BLaER1 (cell line): ENCODE data around the gene DNPEP.
"Not testable (repeated sequence)": the region's sequence is repeated elsewhere in the genome, so short reads cannot be mapped to it uniquely, and the experiment has no call there.

Experiments
- H3K27ac ChIP-seq: shearing (Covaris generic); formaldehyde crosslinking; 2 replicates; pipeline ENCODE4 v1.8.1; 2022
- H3K27me3 ChIP-seq: shearing (Covaris generic); formaldehyde crosslinking; 2 replicates; pipeline ENCODE4 v1.8.1; 2022
- H3K36me3 ChIP-seq: shearing (Covaris generic); formaldehyde crosslinking; 2 replicates; pipeline ENCODE4 v1.8.1; 2022
- H3K4me1 ChIP-seq: shearing (Covaris generic); formaldehyde crosslinking; 2 replicates; pipeline ENCODE4 v1.8.1; 2022
- H3K4me2 ChIP-seq: shearing (Covaris generic); formaldehyde crosslinking; 2 replicates; pipeline ENCODE4 v1.8.1; 2022
- H3K4me3 ChIP-seq: shearing (Covaris generic); formaldehyde crosslinking; 2 replicates; pipeline ENCODE4 v1.8.1; 2022
- H3K9ac ChIP-seq: shearing (Covaris generic); formaldehyde crosslinking; 2 replicates; pipeline ENCODE4 v1.8.1; 2022
- H3K9me3 ChIP-seq: shearing (Covaris generic); formaldehyde crosslinking; 2 replicates; pipeline ENCODE4 v1.8.1; 2022
- H4K20me1 ChIP-seq: shearing (Covaris generic); formaldehyde crosslinking; 2 replicates; pipeline ENCODE4 v1.8.1; 2022
- Cebpa-rat ChIP-seq: shearing (Covaris generic); IDR thresholded peaks from 2 replicates; pipeline ENCODE4 v1.8.1; 2022

Gene DNPEP

GRCh38 chr2:219409619-219410018, 21.9 kb upstream of the DNPEP start:
- no peak for TF ChIP-seq Cebpa-rat
- H4K20me1 ChIP-seq: no peaks in the 10 kb centered on the region

GRCh38 chr2:219408631-219409030, 20.9 kb upstream of the DNPEP start:
- no peak for TF ChIP-seq Cebpa-rat
- peaks cover 4% of the 10 kb centered on the region; the same call in 1 of the 2 replicates for H3K9me3 ChIP-seq
- H4K20me1 ChIP-seq: no peaks in the 10 kb centered on the region
- no peak overlapping the region for H3K4me3 ChIP-seq
- H3K27ac ChIP-seq: no peak overlapping the region
- H3K27me3 ChIP-seq: no peaks in the 10 kb centered on the region
- H3K4me1 ChIP-seq: no peaks in the 10 kb centered on the region
- H3K9ac ChIP-seq: no peak overlapping the region
- no peaks in the 10 kb centered on the region for H3K36me3 ChIP-seq
- H3K4me2 ChIP-seq: no peak overlapping the region

More at GRCh38 chr2:219409619-219410018, 21.9 kb upstream of the DNPEP start:
- Histone ChIP-seq H3K4me1 (no peaks in the 10 kb centered on the region), H3K27ac (no peak overlapping the region), H3K36me3 (no peaks in the 10 kb centered on the region), H3K4me3 (no peak overlapping the region), H3K4me2 (no peak overlapping the region), H3K9ac (no peak overlapping the region), H3K27me3 (no peaks in the 10 kb centered on the region), H3K9me3 (peaks cover 4% of the 10 kb centered on the region; the same call in 1 of the 2 replicates)

- peaks cover 4% of the 10 kb centered on the region; the same call in 1 of the 2 replicates for H3K9me3 ChIP-seq
- H3K4me3 ChIP-seq: no peak overlapping the region
- H3K36me3 ChIP-seq: no peaks in the 10 kb centered on the region
- H4K20me1 ChIP-seq: no peaks in the 10 kb centered on the region
- no peaks in the 10 kb centered on the region for H3K27me3 ChIP-seq
- H3K27ac ChIP-seq: no peak overlapping the region
- H3K9ac ChIP-seq: no peak overlapping the region
- H3K4me1 ChIP-seq: no peaks in the 10 kb centered on the region
- H3K4me2 ChIP-seq: no peak overlapping the region
- no peak for TF ChIP-seq Cebpa-rat
These were observed 20.5 kb upstream of the DNPEP start for GRCh38 chr2:219408204-219408603.

- not testable (repeated sequence) for H3K4me1 ChIP-seq, H4K20me1 ChIP-seq, H3K27ac ChIP-seq, H3K36me3 ChIP-seq, H3K4me3 ChIP-seq, H3K9ac ChIP-seq, H3K4me2 ChIP-seq, H3K27me3 ChIP-seq, H3K9me3 ChIP-seq
These were observed 19.6 kb upstream of the DNPEP start for GRCh38 chr2:219407343-219407742.

DNA sequence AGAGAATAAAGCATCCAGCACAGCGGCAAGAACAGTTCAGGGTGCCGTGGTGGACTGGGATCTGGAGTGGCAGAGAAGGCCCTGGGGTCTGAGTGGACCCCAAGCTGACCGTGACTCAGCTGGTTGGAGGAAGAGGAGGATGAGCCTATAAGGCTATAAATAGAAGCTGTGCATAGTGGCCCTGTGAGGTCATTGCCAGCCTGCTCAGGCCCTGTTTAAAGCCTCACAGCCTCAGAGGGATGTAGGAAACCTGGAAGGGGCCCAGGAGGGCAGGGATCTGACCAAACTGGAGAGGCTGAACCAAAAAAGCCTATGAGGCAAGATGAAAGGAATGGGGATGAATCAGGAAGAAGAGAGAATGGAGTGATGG, 19.1 kb upstream of the DNPEP start:
- no peaks in the 10 kb centered on the region for H3K9me3 ChIP-seq
- H3K4me1 ChIP-seq: no peaks in the 10 kb centered on the region
- no peak for TF ChIP-seq Cebpa-rat
- no peak overlapping the region for H3K9ac ChIP-seq
- H3K36me3 ChIP-seq: no peaks in the 10 kb centered on the region
- H3K4me3 ChIP-seq: no peak overlapping the region
- no peaks in the 10 kb centered on the region for H3K27me3 ChIP-seq
- no peaks in the 10 kb centered on the region for H4K20me1 ChIP-seq
- H3K4me2 ChIP-seq: no peak overlapping the region
- H3K27ac ChIP-seq: no peak overlapping the region

- no peak overlapping the region for H3K4me3 ChIP-seq
- H3K36me3 ChIP-seq: no peaks in the 10 kb centered on the region
- no peaks in the 10 kb centered on the region for H4K20me1 ChIP-seq
- H3K9ac ChIP-seq: no peak overlapping the region
- no peaks in the 10 kb centered on the region for H3K9me3 ChIP-seq
- no peaks in the 10 kb centered on the region for H3K27me3 ChIP-seq
- no peak overlapping the region for H3K27ac ChIP-seq
- no peak for TF ChIP-seq Cebpa-rat
- H3K4me1 ChIP-seq: no peaks in the 10 kb centered on the region
- no peak overlapping the region for H3K4me2 ChIP-seq
These were observed 18.5 kb upstream of the DNPEP start for GRCh38 chr2:219405958-219406860.

DNA sequence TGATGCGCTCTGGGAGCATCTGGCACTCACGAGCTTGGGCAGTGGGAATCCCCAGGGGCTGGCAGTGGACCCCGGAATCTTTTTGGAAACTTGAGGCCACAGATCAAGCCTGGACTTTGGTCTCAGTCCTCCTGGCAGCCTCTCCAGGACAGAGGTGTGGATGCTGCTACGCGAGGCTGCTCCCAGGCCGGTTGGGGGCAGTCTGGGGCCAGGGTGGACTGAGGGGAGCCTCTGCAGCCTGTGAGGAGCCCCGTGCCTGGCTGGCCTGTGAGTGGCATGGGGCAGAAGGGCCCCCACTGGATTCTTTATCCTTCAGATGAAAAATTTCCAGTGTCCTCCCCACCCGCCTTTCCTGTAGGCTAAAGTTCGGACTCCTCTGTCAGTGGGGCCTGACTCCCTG, 17.7 kb upstream of the DNPEP start:
- Histone ChIP-seq H3K4me3 (no peak overlapping the region), H3K4me2 (no peak overlapping the region), H3K27me3 (no peaks in the 10 kb centered on the region), H3K4me1 (peaks cover 6% of the 10 kb centered on the region), H3K9ac (no peak overlapping the region), H4K20me1 (no peaks in the 10 kb centered on the region), H3K9me3 (no peaks in the 10 kb centered on the region), H3K27ac (no peak overlapping the region), H3K36me3 (no peaks in the 10 kb centered on the region)
- TF ChIP-seq Cebpa-rat: no peak

DNA sequence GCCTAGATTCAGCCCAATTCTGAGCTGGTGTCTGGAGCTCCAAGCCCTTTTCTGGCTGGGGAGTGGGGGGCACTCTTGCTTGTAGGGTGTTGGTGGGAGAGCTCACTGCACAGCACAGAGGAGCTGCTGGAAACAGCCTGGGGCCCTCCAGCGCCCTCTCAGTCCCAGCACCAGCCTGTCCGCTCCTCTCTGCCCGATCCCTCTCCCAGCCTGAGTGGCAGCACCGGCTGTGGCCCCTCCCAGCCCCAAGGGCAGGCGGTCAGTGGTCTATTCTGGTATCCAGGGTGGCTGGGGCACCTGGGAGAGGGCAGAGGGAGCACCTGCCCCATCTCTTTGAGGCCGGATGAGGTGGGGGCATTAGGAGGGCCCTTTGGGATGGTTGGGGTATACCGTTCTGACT, 17.2 kb upstream of the DNPEP start:
- peaks cover 10% of the 10 kb centered on the region for H3K4me1 ChIP-seq
- H3K4me3 ChIP-seq: no peak overlapping the region
- no peak overlapping the region for H3K4me2 ChIP-seq
- no peaks in the 10 kb centered on the region for H4K20me1 ChIP-seq
- no peaks in the 10 kb centered on the region for H3K27me3 ChIP-seq
- no peak for TF ChIP-seq Cebpa-rat
- H3K9ac ChIP-seq: no peak overlapping the region
- no peak overlapping the region for H3K27ac ChIP-seq
- no peaks in the 10 kb centered on the region for H3K9me3 ChIP-seq
- no peaks in the 10 kb centered on the region for H3K36me3 ChIP-seq

- Histone ChIP-seq H3K27ac (no peak overlapping the region), H3K4me2 (no peak overlapping the region), H3K4me1 (peaks cover 15% of the 10 kb centered on the region), H3K4me3 (no peak overlapping the region), H3K9ac (no peak overlapping the region), H3K9me3 (no peaks in the 10 kb centered on the region), H4K20me1 (no peaks in the 10 kb centered on the region), H3K36me3 (no peaks in the 10 kb centered on the region), H3K27me3 (no peaks in the 10 kb centered on the region)
- no peak for TF ChIP-seq Cebpa-rat
These were observed 16.7 kb upstream of the DNPEP start for GRCh38 chr2:219404291-219404910.

- no peaks in the 10 kb centered on the region for H3K9me3 ChIP-seq
- H3K36me3 ChIP-seq: no peaks in the 10 kb centered on the region
- H3K4me1 ChIP-seq: peaks cover 20% of the 10 kb centered on the region
- H3K4me2 ChIP-seq: no peak overlapping the region
- H3K27ac ChIP-seq: no peak overlapping the region
- TF ChIP-seq Cebpa-rat: no peak
- H3K4me3 ChIP-seq: no peak overlapping the region
- H3K9ac ChIP-seq: no peak overlapping the region
- no peaks in the 10 kb centered on the region for H3K27me3 ChIP-seq
- H4K20me1 ChIP-seq: no peaks in the 10 kb centered on the region
These were observed 16.1 kb upstream of the DNPEP start for GRCh38 chr2:219403861-219404260.
